Measurements from ENCODE around the gene CALY. TPM values are rescaled to one million over a fixed set of nuclear protein-coding genes. Genes with fewer than 3 reads are reported as not detected.

CALY gene
- total RNA-seq, 1 donor from 2014 or later = not detected

DNA sequence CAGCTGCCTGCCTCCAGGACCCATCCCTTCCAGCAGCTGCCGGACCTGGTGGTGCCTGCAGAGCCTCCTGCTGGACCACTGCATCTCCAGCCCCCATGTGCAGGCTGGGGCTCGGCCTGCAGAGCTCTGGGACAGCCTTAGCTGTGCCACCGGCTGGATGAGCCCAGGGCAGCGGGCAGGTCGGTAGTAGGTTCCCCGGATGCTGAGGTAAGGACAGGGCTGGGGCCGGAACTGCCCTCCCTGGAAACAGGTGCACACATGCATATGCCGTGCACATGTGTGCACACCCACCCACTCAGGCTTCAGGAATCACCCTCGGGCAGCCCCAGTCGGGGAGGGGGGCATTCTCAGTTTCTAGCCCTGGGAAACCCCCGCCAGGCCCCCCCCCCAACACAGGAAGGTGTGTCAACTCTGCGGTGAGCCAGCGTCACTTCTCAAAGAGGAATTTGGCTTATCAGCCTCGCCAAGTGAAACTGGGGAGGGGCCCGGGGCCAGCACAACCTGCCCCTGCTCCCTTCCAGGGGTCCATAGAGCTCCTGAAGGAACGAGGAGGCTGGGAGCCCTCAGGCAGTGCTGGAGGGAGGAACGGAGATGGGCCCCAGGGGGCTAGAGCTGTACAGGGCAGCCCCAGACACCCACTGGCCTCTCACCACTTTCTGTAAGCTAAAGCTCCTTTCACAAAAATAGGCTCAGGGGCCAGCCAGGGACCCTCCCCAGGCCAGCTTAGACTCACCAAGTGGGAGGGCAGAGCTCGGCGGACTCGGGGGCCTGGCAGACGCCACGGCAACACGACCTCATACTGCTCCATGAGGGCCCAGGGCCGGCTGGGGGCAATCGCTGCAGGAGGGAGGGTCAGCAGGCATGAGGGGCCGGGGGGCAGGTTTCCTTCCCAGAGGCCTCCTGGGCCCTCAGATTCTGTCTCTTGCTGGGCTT lies 61.7 kb downstream of the CALY start:
- DNase-seq (ENCODE audit: low spot score) = no peak

Small RNA genes lying within 50 kb of the gene (microRNA-seq; reads per million reads assigned to microRNA genes)
- not detected for gene MIR3944 (ENCODE audit: borderline number of aligned reads)

Other genes with a start within 250 kb of the CALY start
- not detected for gene ADGRA1, start 249.0 kb downstream of the CALY start, total RNA-seq
- 0.13 TPM for gene KNDC1, start 176.7 kb downstream of the CALY start, total RNA-seq
- not detected for gene UTF1, start 106.7 kb downstream of the CALY start, total RNA-seq
- gene VENTX, start 99.0 kb downstream of the CALY start, total RNA-seq = 4.0 TPM
- gene ADAM8, start 60.0 kb downstream of the CALY start, total RNA-seq = 12.0 TPM
- gene TUBGCP2, start 28.0 kb downstream of the CALY start, total RNA-seq = 46.3 TPM
- gene ZNF511, start 28.0 kb downstream of the CALY start, total RNA-seq = 32.9 TPM
- 1.6 TPM for gene PRAP1, start 10.5 kb upstream of the CALY start, total RNA-seq
- 19.0 TPM for gene FUOM, start 21.1 kb upstream of the CALY start, total RNA-seq
- gene ECHS1, start 36.5 kb upstream of the CALY start, total RNA-seq = 188 TPM
- gene PAOX, start 42.4 kb upstream of the CALY start, total RNA-seq = 3.6 TPM
- gene MTG1, start 57.3 kb upstream of the CALY start, total RNA-seq = 33.3 TPM
- not detected for gene SPRN, start 87.7 kb upstream of the CALY start, total RNA-seq
- gene SCART1, start 117.0 kb upstream of the CALY start, total RNA-seq = 3.3 TPM
- gene CYP2E1, start 190.5 kb upstream of the CALY start, total RNA-seq = 3.8 TPM
- 2.1 TPM for gene SYCE1, start 228.7 kb upstream of the CALY start, total RNA-seq

Measured in mesenteric fat pad (tissue), 1 donor.